Mesenchymal stem cell (in vitro differentiated cells and primary cell): ENCODE results near the gene NSUN5.

Experiments
- DNase-seq: peaks from one replicate; pipeline ENCODE4 v3.0.0-alpha.2; 2013
- H2AFZ ChIP-seq: one replicate; pipeline ENCODE4 v1.6.1; 2013; ENCODE audit warnings: low read depth, mild to moderate bottlenecking, control low read depth, inconsistent platforms, low read length, moderate library complexity
- H2AK5ac ChIP-seq: 2 replicates; pipeline ENCODE4 v1.6.1; 2013; ENCODE audit warnings: low read length, moderate library complexity, mild to moderate bottlenecking, inconsistent platforms; ENCODE audit not compliant: severe bottlenecking
- H2BK120ac ChIP-seq: one replicate; pipeline ENCODE4 v1.6.1; 2013; ENCODE audit warnings: low read depth, mild to moderate bottlenecking, inconsistent platforms, low read length, moderate library complexity
- H2BK12ac ChIP-seq, 2 experiments: one replicate each; pipeline ENCODE4 v1.6.1; 2013; ENCODE audit warnings: inconsistent platforms in 2 of 2, low read length in 2 of 2, mild to moderate bottlenecking in 2 of 2, moderate library complexity in 2 of 2, control low read depth in 1 of 2
- H2BK15ac ChIP-seq: one replicate; pipeline ENCODE4 v1.6.1; 2013; ENCODE audit warnings: mild to moderate bottlenecking, low read depth, inconsistent platforms; ENCODE audit not compliant: poor library complexity, severe bottlenecking
- H2BK5ac ChIP-seq: 2 replicates; pipeline ENCODE4 v1.6.1; 2013; ENCODE audit warnings: low read depth, mild to moderate bottlenecking, low read length, control low read depth, inconsistent platforms; ENCODE audit not compliant: poor library complexity, severe bottlenecking
- H3K14ac ChIP-seq, 2 experiments: one replicate each; pipeline ENCODE4 v1.6.1; 2013; ENCODE audit warnings: inconsistent platforms in 2 of 2, low read length in 2 of 2, control low read depth in 1 of 2, mild to moderate bottlenecking in 1 of 2, moderate library complexity in 1 of 2
- H3K18ac ChIP-seq, 2 experiments: one replicate each; pipeline ENCODE4 v1.6.1; 2013; ENCODE audit warnings: inconsistent platforms in 2 of 2, low read length in 2 of 2, control low read depth in 1 of 2, low read depth in 1 of 2, mild to moderate bottlenecking in 1 of 2
- H3K23ac ChIP-seq, 2 experiments: one replicate each; pipeline ENCODE4 v1.6.1; 2013; ENCODE audit warnings: inconsistent platforms in 2 of 2, low read length in 2 of 2, mild to moderate bottlenecking in 2 of 2, moderate library complexity in 2 of 2, control low read depth in 1 of 2
- H3K27ac ChIP-seq: 2 replicates; pipeline ENCODE4 v1.5.1; 2013; ENCODE audit warnings: mild to moderate bottlenecking, moderate library complexity, low read length, control low read depth, inconsistent platforms; ENCODE audit not compliant: poor library complexity, severe bottlenecking
- H3K27me3 ChIP-seq, 2 experiments: 2 replicates each; pipeline versions ENCODE4 v1.6.1 to v1.7.0; 2013; ENCODE audit warnings: low read length in 2 of 2, mild to moderate bottlenecking in 2 of 2, moderate library complexity in 2 of 2, control low read depth in 1 of 2, inconsistent platforms in 1 of 2; ENCODE audit not compliant: control insufficient read depth in 1 of 2, insufficient read depth in 1 of 2
- H3K36me3 ChIP-seq, 2 experiments: 2 replicates each; pipeline versions ENCODE4 v1.6.1 to v1.7.0; 2013; ENCODE audit warnings: low read length in 2 of 2, control low read depth in 1 of 2, inconsistent platforms in 1 of 2, low read depth in 1 of 2, mild to moderate bottlenecking in 1 of 2; ENCODE audit not compliant: insufficient read depth in 2 of 2, control insufficient read depth in 1 of 2
- H3K4ac ChIP-seq, 2 experiments: one replicate each; pipeline ENCODE4 v1.6.1; 2013; ENCODE audit warnings: inconsistent platforms in 2 of 2, low read length in 2 of 2, mild to moderate bottlenecking in 2 of 2, moderate library complexity in 2 of 2, control low read depth in 1 of 2, low read depth in 1 of 2
- H3K4me1 ChIP-seq: 2 replicates; pipeline ENCODE4 v1.6.1; 2013; ENCODE audit warnings: low read depth, low read length, control low read depth; ENCODE audit not compliant: control insufficient read depth, insufficient read depth
- H3K4me2 ChIP-seq: 2 replicates; pipeline ENCODE4 v1.6.1; 2013; ENCODE audit warnings: low read length, mild to moderate bottlenecking, inconsistent platforms; ENCODE audit not compliant: poor library complexity, severe bottlenecking
- H3K4me3 ChIP-seq, 2 experiments: 2 replicates each; pipeline versions ENCODE4 v1.5.1 to v1.7.0; 2013; ENCODE audit warnings: low read length in 2 of 2, mild to moderate bottlenecking in 2 of 2, control low read depth in 1 of 2, low read depth in 1 of 2; ENCODE audit not compliant: insufficient read depth in 1 of 2
- H3K79me1 ChIP-seq: replicated peaks from 2 replicates; pipeline ENCODE4 v1.6.1; 2013; ENCODE audit warnings: mild to moderate bottlenecking, control low read depth, low read length, inconsistent platforms; ENCODE audit not compliant: poor library complexity, severe bottlenecking
- H3K9ac ChIP-seq: 2 replicates; pipeline ENCODE4 v1.7.0; 2013; ENCODE audit warnings: mild to moderate bottlenecking, low read length, moderate library complexity
- H3K9me3 ChIP-seq: 2 replicates; pipeline ENCODE4 v1.7.0; 2013; ENCODE audit warnings: mild to moderate bottlenecking, low read length; ENCODE audit not compliant: control insufficient read depth
- H4K8ac ChIP-seq: one replicate; pipeline ENCODE4 v1.6.1; 2013; ENCODE audit warnings: inconsistent platforms, mild to moderate bottlenecking, low read length, moderate library complexity
- H4K91ac ChIP-seq: one replicate; pipeline ENCODE4 v1.6.1; 2013; ENCODE audit warnings: mild to moderate bottlenecking, low read length, inconsistent platforms
- WGBS: methylation state at CpG from one replicate; pipeline ENCODE4 v1.1.7; 2013; ENCODE audit warnings: mixed read lengths; 5-methylcytosine and 5-hydroxymethylcytosine counted together

The NSUN5 gene

DNA sequence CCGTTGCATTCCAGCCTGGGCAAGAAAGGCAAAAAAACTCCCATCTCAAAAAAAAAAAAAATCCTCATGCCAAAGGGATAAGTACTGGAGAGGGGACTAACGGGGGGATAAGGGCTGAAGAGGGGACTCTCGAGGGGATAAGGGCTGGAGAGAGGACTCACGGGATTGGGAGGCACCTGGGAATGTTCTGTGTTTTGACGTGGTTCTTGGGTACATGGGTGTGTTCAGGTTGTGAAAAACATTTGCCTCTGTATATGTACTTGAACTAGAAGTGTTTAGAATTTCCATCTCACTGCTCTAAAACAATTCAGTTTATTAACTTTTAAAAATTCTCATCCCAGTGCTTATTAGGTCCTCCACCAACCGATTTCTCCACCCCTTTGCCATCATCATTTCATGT, 23.8 kb upstream of the NSUN5 start:
- Histone ChIP-seq H3K4me1 (peaks cover 10% of the 10 kb centered on the region), H3K18ac (no peak overlapping the region), H4K8ac (no peak overlapping the region), H2BK12ac (no peak overlapping the region), H3K4me2 (no peak overlapping the region), H3K36me3 (no peaks in the 10 kb centered on the region), H2BK5ac (no peak overlapping the region), H2AFZ (no peak overlapping the region), H3K27ac (no peak overlapping the region), H3K4me3 (no peak overlapping the region), H3K27me3 (peaks cover 0 to 50% of the 10 kb centered on the region in 2 experiments), H2AK5ac (no peak overlapping the region), H3K4ac (no peak overlapping the region), H3K14ac (no peak overlapping the region), H2BK120ac (no peak overlapping the region), H2BK15ac (no peak overlapping the region), H3K9ac (no peak overlapping the region), H3K23ac (no peak overlapping the region), H3K9me3 (no peaks in the 10 kb centered on the region), H4K91ac (no peak overlapping the region), H3K79me1 (no peaks in the 10 kb centered on the region)
- no peak for DNase-seq
- WGBS, result 78% methylated on average over 4 of the region's 6 CpGs

DNA sequence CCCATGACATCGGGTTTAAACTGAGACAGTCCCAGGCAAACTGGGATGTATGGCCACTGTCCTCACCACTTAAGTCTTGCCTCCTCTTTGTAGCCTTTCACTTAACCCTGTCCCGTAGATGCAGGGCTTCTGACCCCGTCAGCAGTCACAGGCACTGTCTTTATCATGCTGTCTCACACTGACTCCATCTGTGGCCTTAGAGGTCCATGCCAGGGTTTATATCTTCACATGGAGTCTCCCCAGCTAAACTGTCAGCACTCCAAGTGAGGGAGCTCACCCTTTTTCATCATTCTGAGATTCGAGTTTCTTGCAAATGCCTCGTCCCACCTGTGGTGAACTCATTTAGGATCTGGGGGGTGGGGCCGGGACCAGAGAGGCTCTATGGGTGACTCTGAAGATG, 22.1 kb upstream of the NSUN5 start:
- Histone ChIP-seq H4K8ac (no peak overlapping the region), H2AK5ac (no peak overlapping the region), H3K9ac (no peak overlapping the region), H2AFZ (no peak overlapping the region), H2BK120ac (no peak overlapping the region), H3K4me1 (peaks cover 10% of the 10 kb centered on the region), H3K23ac (no peak overlapping the region), H4K91ac (no peak overlapping the region), H2BK12ac (peak overlapping the region in 1 of 2 experiments; percentile 54), H3K79me1 (no peaks in the 10 kb centered on the region), H3K36me3 (no peaks in the 10 kb centered on the region), H3K4me3 (no peak overlapping the region), H3K27ac (no peak overlapping the region), H3K14ac (no peak overlapping the region), H2BK5ac (no peak overlapping the region), H3K18ac (no peak overlapping the region), H2BK15ac (no peak overlapping the region), H3K9me3 (no peaks in the 10 kb centered on the region), H3K27me3 (peaks cover 0 to 41% of the 10 kb centered on the region in 2 experiments), H3K4me2 (no peak overlapping the region), H3K4ac (peak overlapping the region in 1 of 2 experiments; percentile 44)
- WGBS, result 81% methylated on average over 6 of the region's 6 CpGs
- no peak for DNase-seq

DNA sequence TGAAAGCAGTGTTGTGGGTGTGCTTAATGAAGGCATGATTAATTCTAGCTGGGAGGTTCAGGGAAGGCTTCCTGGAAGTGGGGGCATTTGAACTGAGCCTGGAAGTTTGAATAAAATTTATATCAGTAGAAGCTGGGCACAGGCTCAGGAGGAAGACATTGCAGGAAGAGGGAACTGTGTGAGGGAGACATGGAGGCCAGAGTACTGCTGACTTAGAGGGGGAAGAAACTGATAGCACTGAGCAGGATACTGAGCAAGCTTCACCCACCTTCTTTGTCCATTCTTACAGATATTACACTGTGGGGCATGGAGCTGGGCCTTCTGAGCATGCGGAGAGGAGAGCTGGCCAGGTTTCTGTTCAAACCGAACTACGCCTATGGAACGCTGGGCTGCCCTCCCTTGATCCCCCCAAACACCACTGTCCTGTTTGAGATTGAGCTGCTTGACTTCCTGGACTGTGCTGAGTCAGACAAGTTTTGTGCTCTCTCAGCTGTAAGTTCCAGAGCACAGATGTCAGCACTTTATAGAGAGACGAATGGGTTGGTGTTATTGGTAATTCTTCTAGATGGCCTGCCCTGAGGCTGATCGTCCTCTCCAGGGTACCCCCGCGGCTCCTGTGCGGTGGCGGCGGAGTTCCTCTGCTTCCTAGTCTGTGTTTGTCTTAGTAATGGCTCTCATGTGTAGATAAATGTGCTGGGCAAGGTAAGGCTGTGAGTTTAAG, 21.4 kb upstream of the NSUN5 start:
- WGBS, result 46% methylated on average over 11 of the region's 11 CpGs
- H4K8ac ChIP-seq, result peak overlapping the region; percentile 62
- peak overlapping the region in 1 of 2 experiments; percentile 82 for H3K18ac ChIP-seq
- H2AFZ ChIP-seq, result peak overlapping the region; percentile 85
- H3K9me3 ChIP-seq, result no peaks in the 10 kb centered on the region
- H3K14ac ChIP-seq, result no peak overlapping the region
- H3K36me3 ChIP-seq, result no peaks in the 10 kb centered on the region
- no peak overlapping the region for H2BK15ac ChIP-seq
- H4K91ac ChIP-seq, result no peak overlapping the region
- DNase-seq, result peak; percentile 58
- H3K4ac ChIP-seq, result peak overlapping the region in 1 of 2 experiments; percentile 37
- H3K79me1 ChIP-seq, result no peaks in the 10 kb centered on the region
- H3K23ac ChIP-seq, result no peak overlapping the region
- peak overlapping the region in 1 of 2 experiments; percentile 92 for H2BK12ac ChIP-seq
- H3K27ac ChIP-seq, result peak overlapping the region; percentile 25
- H3K4me3 ChIP-seq, result no peak overlapping the region
- no peak overlapping the region for H2BK120ac ChIP-seq
- H3K4me2 ChIP-seq, result no peak overlapping the region
- peaks cover 0 to 37% of the 10 kb centered on the region in 2 experiments for H3K27me3 ChIP-seq
- H3K9ac ChIP-seq, result no peak overlapping the region
- H2BK5ac ChIP-seq, result no peak overlapping the region
- no peak overlapping the region for H2AK5ac ChIP-seq
- H3K4me1 ChIP-seq, result peaks cover 10% of the 10 kb centered on the region

DNA sequence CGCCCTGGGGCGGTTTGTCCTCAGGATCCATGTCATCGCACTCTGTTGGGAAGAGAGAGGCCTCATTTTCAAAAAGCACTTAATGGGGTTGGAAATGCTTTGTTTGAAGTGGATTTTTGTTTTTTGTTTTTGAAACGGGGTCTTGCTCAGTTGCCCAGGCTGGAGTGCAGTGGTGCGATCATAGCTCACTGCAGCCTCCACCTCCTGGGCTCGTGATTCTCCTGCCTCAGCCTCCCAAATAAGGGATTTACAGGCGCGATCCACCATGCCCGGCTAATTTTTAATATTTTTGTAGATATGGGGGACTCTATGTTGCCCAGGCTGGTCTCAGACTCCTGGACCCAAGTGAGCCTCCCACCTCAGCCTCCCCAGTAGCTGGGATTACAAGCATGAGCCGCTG, 20.1 kb upstream of the NSUN5 start:
- Histone ChIP-seq H3K4ac (no peak overlapping the region), H3K36me3 (no peaks in the 10 kb centered on the region), H2BK12ac (no peak overlapping the region), H4K91ac (no peak overlapping the region), H3K4me1 (peaks cover 13% of the 10 kb centered on the region), H4K8ac (no peak overlapping the region), H3K4me3 (no peak overlapping the region), H3K79me1 (no peaks in the 10 kb centered on the region), H3K18ac (no peak overlapping the region), H3K4me2 (no peak overlapping the region), H3K23ac (no peak overlapping the region), H3K27ac (no peak overlapping the region), H3K9me3 (no peaks in the 10 kb centered on the region), H3K27me3 (peaks cover 0 to 41% of the 10 kb centered on the region in 2 experiments), H2AFZ (no peak overlapping the region), H2AK5ac (no peak overlapping the region), H3K9ac (no peak overlapping the region), H3K14ac (no peak overlapping the region), H2BK15ac (no peak overlapping the region), H2BK120ac (no peak overlapping the region), H2BK5ac (no peak overlapping the region)
- DNase-seq, result no peak
- 97% methylated on average over 7 of the region's 10 CpGs for WGBS
